ENCODE measurements around the gene PIK3C2A. TPM values are rescaled to one million over a fixed set of nuclear protein-coding genes. Genes with fewer than 3 reads are reported as not detected.

PIK3C2A gene
- polyA plus RNA-seq, 1 of the 3 experiments (the other 2 are of a cell fraction), result 9.3 TPM

GRCh38 chr11:17230867-17231851, 23.4 kb upstream of the PIK3C2A start:
- ChIA-PET CTCF (interaction anchor here (0.8 to 2.2 kb wide), 17 partner anchors 7 to 297 kb away, joined by 3 to 18 read pairs (median 4); no protein-coding TSS in a partner anchor), POLR2A (no interaction called here)
- Histone ChIP-seq H3K36me3 (replicated peaks in 1 of 2; ENCODE audit: control insufficient read depth in 1 of 2, insufficient read depth in 2 of 2, low read length in 1 of 2) (no peaks in the 10 kb centered on the region), H3K27me3 (ENCODE audit: insufficient read depth) (no peaks in the 10 kb centered on the region), H3K4me3 (ENCODE audit: low read depth in 2 of 2, low read length in 1 of 2) (no peak overlapping the region), H4K20me1 (ENCODE audit: insufficient read depth) (no peaks in the 10 kb centered on the region), H3K4me2 (no peak overlapping the region), H3K27ac (ENCODE audit: low read depth in 2 of 2, low read length in 1 of 2) (no peak overlapping the region), H2AFZ (ENCODE audit: low read depth) (no peak overlapping the region), H3K9ac (no peak overlapping the region), H3K79me2 (ENCODE audit: insufficient read depth) (no peaks in the 10 kb centered on the region), H3K4me1 (ENCODE audit: control insufficient read depth in 1 of 2, insufficient read depth in 2 of 2, low read depth in 1 of 2, low read length in 1 of 2) (no peaks in the 10 kb centered on the region), H3F3A (replicated peaks; ENCODE audit: insufficient read depth) (no peaks in the 10 kb centered on the region), H3K9me3 (no peaks in the 10 kb centered on the region), H3K9me2 (no peaks in the 10 kb centered on the region)
- DNase-seq, result no peak
- TF ChIP-seq ELF1 (IDR thresholded peaks at IDR 0.05) (no peak), ZBTB33 (IDR thresholded peaks at IDR 0.05; ENCODE audit: borderline replicate concordance, low read depth) (no peak), RCOR1 (IDR thresholded peaks at IDR 0.05; ENCODE audit: low read length) (no peak), TCF12 (IDR thresholded peaks at IDR 0.05) (no peak), RAD21 (IDR thresholded peaks at IDR 0.05; ENCODE audit: low read length) (no peak), CHD2 (IDR thresholded peaks at IDR 0.05; ENCODE audit: low read length, partially characterized antibody) (no peak), TEAD4 (IDR thresholded peaks at IDR 0.05; ENCODE audit: borderline replicate concordance, insufficient read depth) (no peak), GABPA (IDR thresholded peaks at IDR 0.05; ENCODE audit: low read depth) (no peak), TAF1 (IDR thresholded peaks at IDR 0.05; ENCODE audit: borderline replicate concordance, low read depth, low read length) (no peak), MXI1 (IDR thresholded peaks at IDR 0.05; ENCODE audit: low read depth, low read length) (no peak), POLR2AphosphoS5 (IDR thresholded peaks at IDR 0.05; ENCODE audit: low read depth, low read length) (no peak), EP300 (IDR thresholded peaks at IDR 0.05; ENCODE audit: borderline replicate concordance in 1 of 2, low read depth in 1 of 2, low read length in 1 of 2) (no peak), YY1 (IDR thresholded peaks at IDR 0.05; ENCODE audit: low read depth) (no peak), NFIC (IDR thresholded peaks at IDR 0.05; ENCODE audit: borderline replicate concordance) (no peak), MEF2A (IDR thresholded peaks at IDR 0.05; ENCODE audit: borderline replicate concordance, low read depth) (no peak)
- WGBS (ENCODE audit: low lambda C conversion rate), result 68% methylated on average over 3 of the region's 3 CpGs
